Prostate gland (tissue), 2 donors: ENCODE measurements around the gene ANTXRL.
"Not testable (repeated sequence)": the region's sequence is repeated elsewhere in the genome, so short reads cannot be mapped to it uniquely, and the experiment has no call there.

Experiments
- CTCF ChIP-seq, 4 experiments: fragments of 200-600 bp in 2 of 4; fragments of 450-650 bp in 2 of 4; sonication (generic) in 2 of 4; IDR thresholded peaks; 1 replicate in 3 of 4; 2 replicates in 1 of 4; pipeline ENCODE4 v1.5.1; 2016 to 2019; ENCODE audit warnings: antibody characterized with exemption in 4 of 4, mild to moderate bottlenecking in 2 of 4, moderate library complexity in 2 of 4
- POLR2A ChIP-seq: fragments of 450-650 bp; IDR thresholded peaks from one replicate; pipeline ENCODE4 v1.6.1; 2016; ENCODE audit warnings: antibody characterized with exemption, mild to moderate bottlenecking

DNA sequence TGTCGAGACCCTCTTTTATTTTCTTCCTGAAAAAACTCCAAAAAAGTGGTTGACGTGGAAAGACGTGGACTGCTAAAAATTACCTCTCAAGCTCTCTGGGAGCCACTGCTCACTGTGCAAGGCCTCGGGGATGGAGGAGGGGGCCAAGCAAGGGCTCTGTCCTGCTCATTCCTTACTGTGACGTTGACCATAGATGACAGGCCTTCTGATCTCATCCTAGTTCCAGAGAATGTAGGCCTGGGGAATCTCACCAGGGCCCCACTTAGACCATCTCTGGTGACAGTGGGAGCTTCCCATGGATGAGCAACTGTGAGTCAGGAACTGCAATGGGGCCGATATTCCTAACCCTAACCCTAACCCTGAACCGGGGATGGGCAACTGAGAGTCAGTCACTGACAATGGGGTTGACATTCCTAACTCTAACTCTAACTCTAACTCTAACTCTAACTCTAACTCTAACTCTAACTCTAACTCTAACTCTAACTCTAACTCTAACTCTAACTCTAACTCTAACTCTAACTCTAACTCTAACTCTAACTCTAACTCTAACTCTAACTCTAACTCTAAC is 15.8 kb upstream of the ANTXRL start:
- not testable (repeated sequence) for TF ChIP-seq CTCF (IDR thresholded peaks at IDR 0.05); POLR2A
